ENCODE measurements around the gene PHACTR2.
A peak's percentile ranks its signal among the peaks of the same experiment; 100 is the strongest.
"Not testable (repeated sequence)": the region's sequence is repeated elsewhere in the genome, so short reads cannot be mapped to it uniquely, and the experiment has no call there.

PHACTR2 gene

GRCh38 chr6:143677891-143678791, at the start of gene PHACTR2:
Gene PHACTR2 (plus strand): TSS chr6:143677965. CDS start chr6:143678164, 199 bp downstream.
- DNase-seq (ENCODE audit: low read depth in 1 of 2, low spot score in 1 of 2) = peak; percentile 24 to 41

GRCh38 chr6:143629104-143630080, 48.4 kb upstream of the PHACTR2 start:
- no peak for DNase-seq (ENCODE audit: low read depth in 1 of 2, low spot score in 1 of 2)

GRCh38 chr6:143631196-143631595, 46.6 kb upstream of the PHACTR2 start:
- DNase-seq (ENCODE audit: low read depth in 1 of 2, low spot score in 1 of 2) = not testable (repeated sequence)

GRCh38 chr6:143632894-143633293, 44.9 kb upstream of the PHACTR2 start:
- DNase-seq (ENCODE audit: low read depth in 1 of 2, low spot score in 1 of 2) = no peak

GRCh38 chr6:143634486-143634885, 43.3 kb upstream of the PHACTR2 start:
- no peak for DNase-seq (ENCODE audit: low read depth in 1 of 2, low spot score in 1 of 2)

- DNase-seq (ENCODE audit: low read depth in 1 of 2, low spot score in 1 of 2) = no peak
These were observed 40.1 kb upstream of the PHACTR2 start for GRCh38 chr6:143637691-143638090.

GRCh38 chr6:143642403-143642802, 35.4 kb upstream of the PHACTR2 start:
- DNase-seq (ENCODE audit: low read depth in 1 of 2, low spot score in 1 of 2) = no peak

- DNase-seq (ENCODE audit: low read depth in 1 of 2, low spot score in 1 of 2) = no peak
These were observed 30.6 kb upstream of the PHACTR2 start for GRCh38 chr6:143647191-143647590.

GRCh38 chr6:143647732-143648131, 30.0 kb upstream of the PHACTR2 start:
- DNase-seq (ENCODE audit: low read depth in 1 of 2, low spot score in 1 of 2) = no peak

GRCh38 chr6:143649319-143649718, 28.4 kb upstream of the PHACTR2 start:
- DNase-seq (ENCODE audit: low read depth in 1 of 2, low spot score in 1 of 2) = not testable (repeated sequence)

GRCh38 chr6:143651328-143651727, 26.4 kb upstream of the PHACTR2 start:
- not testable (repeated sequence) for DNase-seq (ENCODE audit: low read depth in 1 of 2, low spot score in 1 of 2)

GRCh38 chr6:143652841-143653331, 24.9 kb upstream of the PHACTR2 start:
- DNase-seq (ENCODE audit: low read depth in 1 of 2, low spot score in 1 of 2) = no peak

GRCh38 chr6:143655541-143655940, 22.2 kb upstream of the PHACTR2 start:
- no peak for DNase-seq (ENCODE audit: low read depth in 1 of 2, low spot score in 1 of 2)

GRCh38 chr6:143656026-143656425, 21.7 kb upstream of the PHACTR2 start:
- DNase-seq (ENCODE audit: low read depth in 1 of 2, low spot score in 1 of 2) = no peak

- no peak for DNase-seq (ENCODE audit: low read depth in 1 of 2, low spot score in 1 of 2)
These were observed 20.0 kb upstream of the PHACTR2 start for GRCh38 chr6:143657809-143658208.

- not testable (repeated sequence) for DNase-seq (ENCODE audit: low read depth in 1 of 2, low spot score in 1 of 2)
These were observed 17.6 kb upstream of the PHACTR2 start for GRCh38 chr6:143660170-143660569.

- no peak for DNase-seq (ENCODE audit: low read depth in 1 of 2, low spot score in 1 of 2)
These were observed 13.6 kb upstream of the PHACTR2 start for GRCh38 chr6:143664171-143664570.

- not testable (repeated sequence) for DNase-seq (ENCODE audit: low read depth in 1 of 2, low spot score in 1 of 2)
These were observed 11.8 kb upstream of the PHACTR2 start for GRCh38 chr6:143666007-143666406.

GRCh38 chr6:143669483-143669882, 8.3 kb upstream of the PHACTR2 start:
- DNase-seq (ENCODE audit: low read depth in 1 of 2, low spot score in 1 of 2) = not testable (repeated sequence)

GRCh38 chr6:143673669-143674068, 4.1 kb upstream of the PHACTR2 start:
- no peak for DNase-seq (ENCODE audit: low read depth in 1 of 2, low spot score in 1 of 2)
